B cell (primary cell): Measurements from ENCODE around the gene ADGRB2. TPM values are rescaled to one million over a fixed set of nuclear protein-coding genes. Genes with fewer than 3 reads are reported as not detected.

ENCODE experiments used
- ATAC-seq: fragments of 200-7000 bp; cut with Tn5 transposase; one replicate; pipeline ENCODE4 v1.10.0; 2021; ENCODE audit warnings: low read depth, mild to moderate bottlenecking, moderate number of reproducible peaks, moderate library complexity
- CTCF ChIA-PET: fragments of 350-600 bp; sonication (Branson Sonifier 250); formaldehyde crosslinking; loops from one replicate; lab custom pipeline; 2021; ENCODE audit warnings: antibody characterized with exemption, inconsistent platforms; lab: Charles Lee
- POLR2A ChIA-PET: fragments of 350-600 bp; sonication (Branson Sonifier 250); formaldehyde crosslinking; loops from one replicate; lab custom pipeline; 2021; ENCODE audit warnings: antibody characterized with exemption; lab: Charles Lee
- DNase-seq: peaks from one replicate; pipeline ENCODE4 v3.0.0; 2013
- H2AFZ ChIP-seq: 2 replicates; pipeline ENCODE4 v1.6.1; 2012; ENCODE audit warnings: mild to moderate bottlenecking, low read depth, low read length; ENCODE audit not compliant: insufficient read depth, poor library complexity, severe bottlenecking
- H3K27ac ChIP-seq, 2 donors: 1 replicate in 1 of 2; 2 replicates in 1 of 2; pipeline ENCODE4 v1.5.1; 2012 to 2013; ENCODE audit warnings: low read length in 2 of 2, mild to moderate bottlenecking in 2 of 2, moderate library complexity in 1 of 2
- H3K27me3 ChIP-seq, 4 experiments: fragments of 200-600 bp in 1 of 4; sonication (generic) in 1 of 4; replicated peaks in 1 of 4; 1 replicate in 2 of 4; 2 replicates in 2 of 4; pipeline versions ENCODE4 v1.6.1 to v1.7.0; 2013 to 2016; ENCODE audit warnings: low read length in 3 of 4, mild to moderate bottlenecking in 2 of 4, mixed read lengths in 1 of 4, moderate library complexity in 1 of 4; ENCODE audit not compliant: insufficient read depth in 4 of 4, control insufficient read depth in 3 of 4; ENCODE audit errors: control extremely low read depth in 1 of 4
- H3K36me3 ChIP-seq, 2 experiments: replicated peaks in 1 of 2; 1 replicate in 1 of 2; 2 replicates in 1 of 2; pipeline versions ENCODE4 v1.6.1 to v1.7.1; 2013; ENCODE audit warnings: low read length in 1 of 2; ENCODE audit not compliant: insufficient read depth in 2 of 2, control insufficient read depth in 1 of 2; ENCODE audit errors: control extremely low read depth in 1 of 2, extremely low read depth in 1 of 2
- H3K4me1 ChIP-seq, 2 donors: fragments of 200-600 bp in 1 of 2; sonication (generic) in 1 of 2; 1 replicate in 1 of 2; 2 replicates in 1 of 2; pipeline versions ENCODE4 v1.5.1 to v1.6.1; 2013 to 2017; ENCODE audit warnings: low read length in 2 of 2; ENCODE audit not compliant: control insufficient read depth in 2 of 2, insufficient read depth in 2 of 2
- H3K4me2 ChIP-seq: replicated peaks from 2 replicates; pipeline ENCODE3; 2012; ENCODE audit warnings: mild to moderate bottlenecking, low read depth, low read length; ENCODE audit not compliant: poor library complexity, severe bottlenecking
- H3K4me3 ChIP-seq, 5 experiments: fragments of 200-600 bp in 1 of 5; sonication (generic) in 1 of 5; 1 replicate in 3 of 5; 2 replicates in 2 of 5; pipeline versions ENCODE4 v1.5.1 to v1.7.0; 2011 to 2016; ENCODE audit warnings: low read length in 4 of 5, mild to moderate bottlenecking in 4 of 5, low read depth in 2 of 5, control low read depth in 1 of 5, moderate library complexity in 1 of 5; ENCODE audit not compliant: insufficient read depth in 1 of 5; ENCODE audit errors: control extremely low read depth in 1 of 5, extremely low read depth in 1 of 5
- H3K79me2 ChIP-seq: fragments of 200-600 bp; sonication (generic); one replicate; pipeline ENCODE4 v1.6.0; 2016; ENCODE audit warnings: low read length; ENCODE audit not compliant: control insufficient read depth, insufficient read depth
- H3K9ac ChIP-seq: fragments of 200-600 bp; sonication (generic); 2 replicates; pipeline ENCODE4 v1.6.1; 2017; ENCODE audit warnings: mild to moderate bottlenecking, low read length, moderate library complexity
- H3K9me3 ChIP-seq, 3 donors: one replicate each; pipeline versions ENCODE4 v1.6.1 to v1.7.1; 2013; ENCODE audit warnings: low read length in 2 of 3; ENCODE audit not compliant: control insufficient read depth in 2 of 3, insufficient read depth in 1 of 3; ENCODE audit errors: control extremely low read depth in 1 of 3
- H4K20me1 ChIP-seq: 2 replicates; pipeline ENCODE4 v1.6.0; 2012; ENCODE audit warnings: mild to moderate bottlenecking, low read length; ENCODE audit not compliant: insufficient read depth, control insufficient read depth, poor library complexity, severe bottlenecking
- H3K27ac Mint-ChIP-seq: one replicate; pipeline ENCODE4 v1.8.0; 2021; ENCODE audit warnings: mixed read lengths
- H3K27me3 Mint-ChIP-seq: one replicate; pipeline ENCODE4 v1.8.0; 2021; ENCODE audit warnings: mixed read lengths
- H3K4me1 Mint-ChIP-seq: one replicate; pipeline ENCODE4 v1.8.0; 2021; ENCODE audit warnings: mixed read lengths
- H3K4me3 Mint-ChIP-seq: one replicate; pipeline ENCODE4 v1.8.0; 2021; ENCODE audit warnings: mixed read lengths
- H3K9me3 Mint-ChIP-seq: one replicate; pipeline ENCODE4 v1.8.0; 2022; ENCODE audit warnings: mixed read lengths; ENCODE audit not compliant: insufficient read depth
- EZH2 ChIP-seq: IDR thresholded peaks from 2 replicates; pipeline ENCODE4 v1.6.1; 2012; ENCODE audit warnings: borderline replicate concordance, low read depth, mild to moderate bottlenecking, moderate library complexity, low read length; ENCODE audit not compliant: insufficient read depth, poor library complexity, severe bottlenecking
- WGBS: methylation state at CpG from one replicate; pipeline ENCODE4 v1.1.5; 2013; ENCODE audit warnings: missing lambda C conversion rate; ENCODE audit not compliant: insufficient coverage; 5-methylcytosine and 5-hydroxymethylcytosine counted together
- intact Hi-C: fragments of 100-400 bp; cut with micrococcal nuclease; formaldehyde crosslinking; loops from one replicate; pipeline ENCODE4 v1.10.0; 2022
- polyA plus RNA-seq: library from polyadenylated mRNA; depleted of rRNA; stranded (reverse); fragments of >200 nt; gene quantifications from 2 replicates; pipeline ENCODE4 v1.2.3, GENCODE V29; 2012
- total RNA-seq, 2 donors: library from RNA; stranded (reverse); fragments of 120-200 nt in 1 of 2; gene quantifications; 1 replicate in 1 of 2; 2 replicates in 1 of 2; pipeline versions ENCODE4 v1.2.3 to v1.2.4, GENCODE V29; 2013 to 2022
- TF ChIP-seq, protein P1 (sequence below): fragments of 200-600 bp; IDR thresholded peaks from one replicate; pipeline ENCODE4 v1.8.0; 2022; ENCODE audit warnings: antibody characterized with exemption, mild to moderate bottlenecking

ADGRB2 gene
- total and polyA plus RNA-seq, 2 donors (not counting 1 experiment from before 2014, with no cell fraction given) = 1.9 to 2.7 TPM

DNA sequence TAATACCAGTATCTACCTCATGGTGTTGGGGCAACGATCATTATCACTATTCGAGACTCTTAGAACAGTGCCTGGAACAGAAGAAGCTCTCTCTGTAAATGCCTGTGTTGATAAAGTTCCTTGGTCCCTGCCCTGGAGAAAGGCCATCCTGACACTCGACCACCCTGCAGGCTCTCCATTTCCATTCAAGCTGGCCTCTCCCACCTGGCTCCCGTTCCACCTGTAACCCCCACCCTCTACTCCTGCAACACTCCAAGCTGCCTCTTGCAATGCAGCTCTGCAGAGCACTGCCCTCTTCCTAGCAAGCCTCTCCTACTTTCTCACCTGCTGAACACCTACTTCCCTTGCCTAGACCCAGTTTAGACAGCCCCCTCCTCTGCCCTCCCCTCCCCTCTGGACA lies 45.6 kb upstream of the ADGRB2 start:
- no peaks in the 10 kb centered on the region for H3K27me3 ChIP-seq
- H4K20me1 ChIP-seq = no peaks in the 10 kb centered on the region
- Mint-ChIP-seq H3K4me1 (no peaks in the 10 kb centered on the region), H3K4me3 (no peak overlapping the region), H3K27me3 (no peaks in the 10 kb centered on the region), H3K9me3 (no peaks in the 10 kb centered on the region), H3K27ac (no peak overlapping the region)
- H3K9ac ChIP-seq = no peak overlapping the region
- H3K4me1 ChIP-seq = no peaks in the 10 kb centered on the region
- H3K27ac ChIP-seq = no peak overlapping the region
- no peak overlapping the region for H3K4me3 ChIP-seq
- TF ChIP-seq, protein P1, sequence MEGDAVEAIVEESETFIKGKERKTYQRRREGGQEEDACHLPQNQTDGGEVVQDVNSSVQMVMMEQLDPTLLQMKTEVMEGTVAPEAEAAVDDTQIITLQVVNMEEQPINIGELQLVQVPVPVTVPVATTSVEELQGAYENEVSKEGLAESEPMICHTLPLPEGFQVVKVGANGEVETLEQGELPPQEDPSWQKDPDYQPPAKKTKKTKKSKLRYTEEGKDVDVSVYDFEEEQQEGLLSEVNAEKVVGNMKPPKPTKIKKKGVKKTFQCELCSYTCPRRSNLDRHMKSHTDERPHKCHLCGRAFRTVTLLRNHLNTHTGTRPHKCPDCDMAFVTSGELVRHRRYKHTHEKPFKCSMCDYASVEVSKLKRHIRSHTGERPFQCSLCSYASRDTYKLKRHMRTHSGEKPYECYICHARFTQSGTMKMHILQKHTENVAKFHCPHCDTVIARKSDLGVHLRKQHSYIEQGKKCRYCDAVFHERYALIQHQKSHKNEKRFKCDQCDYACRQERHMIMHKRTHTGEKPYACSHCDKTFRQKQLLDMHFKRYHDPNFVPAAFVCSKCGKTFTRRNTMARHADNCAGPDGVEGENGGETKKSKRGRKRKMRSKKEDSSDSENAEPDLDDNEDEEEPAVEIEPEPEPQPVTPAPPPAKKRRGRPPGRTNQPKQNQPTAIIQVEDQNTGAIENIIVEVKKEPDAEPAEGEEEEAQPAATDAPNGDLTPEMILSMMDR = no peak
- no peak for TF ChIP-seq EZH2
- POLR2A ChIA-PET = no interaction called here
- no peaks in the 10 kb centered on the region for H3K79me2 ChIP-seq
- CTCF ChIA-PET = no interaction called here
- no peak for ATAC-seq
- no peaks in the 10 kb centered on the region for H3K9me3 ChIP-seq
- H2AFZ ChIP-seq = no peak overlapping the region
- no peaks in the 10 kb centered on the region for H3K36me3 ChIP-seq
- 95% methylated on average over 4 of the region's 4 CpGs for WGBS
- no peak overlapping the region for H3K4me2 ChIP-seq
- no peak for DNase-seq
- intact Hi-C loops = no loop called here

DNA sequence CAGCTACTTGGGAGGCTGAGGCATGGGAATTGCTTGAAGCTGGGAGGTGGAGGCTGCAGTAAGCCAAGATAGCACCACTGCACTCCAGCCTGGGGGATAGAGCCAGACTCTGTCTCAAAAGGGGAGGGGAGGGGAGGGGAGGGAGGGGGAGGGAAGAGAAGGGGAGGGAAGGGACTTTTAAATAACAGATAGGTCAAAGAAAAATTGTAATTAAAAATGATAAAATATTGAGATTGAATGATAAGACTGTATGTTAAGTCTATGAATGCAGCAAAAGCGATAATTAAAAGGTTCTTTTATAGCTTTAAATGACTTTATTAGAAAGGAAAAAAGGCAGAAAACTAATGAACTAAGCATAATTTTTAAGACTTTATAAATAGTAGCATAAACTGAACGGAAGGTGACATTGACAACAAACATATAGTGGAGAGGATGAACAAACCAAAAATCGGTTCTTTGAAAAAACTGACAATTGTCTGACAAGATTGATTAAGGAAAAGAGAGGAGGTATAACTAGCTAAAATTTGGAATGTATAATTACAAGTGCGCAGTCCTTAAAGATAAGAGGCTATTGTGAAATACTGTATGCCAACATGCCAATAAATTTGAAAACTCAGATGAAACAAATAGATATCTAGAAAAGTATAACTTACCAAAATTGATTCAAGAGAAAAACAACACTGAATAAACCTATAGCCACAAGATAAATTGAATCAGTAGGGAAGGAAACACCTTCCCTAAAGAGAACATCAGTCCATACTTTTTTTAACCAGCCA lies 43.3 kb upstream of the ADGRB2 start:
- Mint-ChIP-seq H3K4me1 (no peaks in the 10 kb centered on the region), H3K27ac (no peak overlapping the region), H3K27me3 (no peaks in the 10 kb centered on the region), H3K4me3 (no peak overlapping the region), H3K9me3 (no peaks in the 10 kb centered on the region)
- Histone ChIP-seq H3K79me2 (no peaks in the 10 kb centered on the region), H3K4me3 (no peak overlapping the region), H3K9ac (no peak overlapping the region), H4K20me1 (no peaks in the 10 kb centered on the region), H2AFZ (no peak overlapping the region), H3K4me1 (no peaks in the 10 kb centered on the region), H3K27me3 (no peaks in the 10 kb centered on the region), H3K9me3 (no peaks in the 10 kb centered on the region), H3K4me2 (no peak overlapping the region), H3K36me3 (no peaks in the 10 kb centered on the region), H3K27ac (no peak overlapping the region)
- POLR2A ChIA-PET = no interaction called here
- no peak for TF ChIP-seq EZH2
- TF ChIP-seq, protein P1 = no peak
- WGBS = 80% methylated on average over 1 of the region's 4 CpGs
- no peak for DNase-seq
- ATAC-seq = no peak
- intact Hi-C loops = no loop called here
- CTCF ChIA-PET = interaction anchor here (1.0 kb wide), 1 partner anchor 19 kb away, joined by 3 read pairs; no protein-coding TSS in a partner anchor
